NCI-H146 treated with DMSO at 0.1 percent for 48 hours (cell line): ENCODE measurements around the gene CAVIN2.

ENCODE experiments used
- DNase-seq: peaks from one replicate; lab custom pipeline; 2025; ENCODE audit not compliant: unreplicated experiment; lab: John Stamatoyannopoulos, UW

CAVIN2 gene

DNA sequence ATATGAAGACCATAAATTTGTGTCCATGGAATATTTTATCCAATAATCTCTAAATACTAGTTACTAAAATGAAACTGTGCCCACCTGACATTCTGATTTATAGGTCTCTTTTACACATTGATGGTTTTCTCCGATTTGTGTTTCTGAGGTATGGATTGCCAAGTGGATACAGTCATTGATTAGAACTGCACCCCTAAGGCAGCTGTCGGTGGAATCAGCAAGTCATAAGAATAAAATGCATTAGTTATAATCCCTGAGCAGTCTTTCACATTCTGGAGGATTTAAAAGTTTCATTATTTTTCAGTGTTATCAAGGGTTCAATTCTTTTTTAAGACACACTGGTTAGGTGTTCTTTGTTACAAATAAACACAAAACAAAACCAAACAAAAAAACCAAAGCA, 6.0 kb downstream of the CAVIN2 start:
- no peak for DNase-seq

DNA sequence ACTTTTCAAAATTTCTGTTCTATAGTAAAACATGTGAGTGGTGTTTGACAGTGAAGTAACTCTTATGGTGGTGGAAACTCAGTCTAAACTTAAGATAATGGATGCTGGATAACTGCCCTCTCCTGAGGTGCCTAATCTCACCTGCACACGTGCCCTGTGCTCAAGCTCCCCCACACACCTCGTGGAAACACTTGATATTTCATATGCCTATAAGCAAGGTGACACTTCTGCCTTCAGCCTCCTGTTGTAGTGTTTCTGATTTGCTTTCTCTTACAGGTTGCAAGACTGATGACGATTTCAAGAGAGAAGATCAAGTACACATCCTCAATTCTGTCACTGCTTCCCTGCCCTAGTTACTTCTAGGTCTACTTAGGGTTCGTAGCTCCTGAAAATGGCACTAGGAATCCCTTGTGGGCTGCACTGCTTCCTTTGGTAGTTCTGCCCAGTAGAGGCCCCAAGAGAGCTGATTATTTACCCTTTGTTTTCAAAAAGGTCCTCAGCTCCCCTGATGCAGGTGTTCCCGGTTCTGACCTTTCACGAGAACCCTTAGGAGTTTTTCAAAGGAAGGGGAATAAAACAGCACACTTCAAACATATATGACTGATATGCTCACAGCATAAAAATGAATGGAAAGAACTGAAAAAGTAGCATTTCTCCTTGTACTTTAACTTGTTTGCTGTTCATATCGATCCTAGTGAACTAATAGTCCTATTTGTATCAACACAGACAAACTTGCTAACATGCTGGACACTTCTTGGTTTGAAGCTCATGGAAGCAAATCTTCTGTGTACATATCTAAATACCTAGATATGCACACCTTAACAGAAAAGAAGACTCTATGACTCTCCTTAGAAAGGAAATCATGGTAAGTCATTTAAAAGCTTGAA, 6.7 kb downstream of the CAVIN2 start:
- DNase-seq = no peak

DNA sequence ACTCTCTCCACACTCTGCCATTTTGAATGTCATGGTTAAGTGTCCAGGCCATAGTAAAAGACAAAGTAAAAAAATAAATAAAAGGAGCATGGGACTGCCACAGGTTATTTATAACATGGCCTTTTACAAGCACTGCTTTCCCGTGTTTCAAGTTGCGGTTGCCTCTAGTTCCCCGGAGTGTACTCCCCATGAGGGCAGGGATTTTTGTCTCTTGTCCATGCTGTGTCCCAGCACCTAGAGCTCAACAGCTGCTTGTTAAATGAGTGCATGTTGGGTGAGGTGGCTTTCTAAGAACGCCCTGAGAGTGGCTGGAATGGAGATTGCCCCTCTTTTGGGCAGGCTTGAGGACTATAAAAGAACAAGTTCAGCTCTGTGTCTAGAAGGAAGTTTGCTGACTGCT, 8.4 kb downstream of the CAVIN2 start:
- DNase-seq = no peak

DNA sequence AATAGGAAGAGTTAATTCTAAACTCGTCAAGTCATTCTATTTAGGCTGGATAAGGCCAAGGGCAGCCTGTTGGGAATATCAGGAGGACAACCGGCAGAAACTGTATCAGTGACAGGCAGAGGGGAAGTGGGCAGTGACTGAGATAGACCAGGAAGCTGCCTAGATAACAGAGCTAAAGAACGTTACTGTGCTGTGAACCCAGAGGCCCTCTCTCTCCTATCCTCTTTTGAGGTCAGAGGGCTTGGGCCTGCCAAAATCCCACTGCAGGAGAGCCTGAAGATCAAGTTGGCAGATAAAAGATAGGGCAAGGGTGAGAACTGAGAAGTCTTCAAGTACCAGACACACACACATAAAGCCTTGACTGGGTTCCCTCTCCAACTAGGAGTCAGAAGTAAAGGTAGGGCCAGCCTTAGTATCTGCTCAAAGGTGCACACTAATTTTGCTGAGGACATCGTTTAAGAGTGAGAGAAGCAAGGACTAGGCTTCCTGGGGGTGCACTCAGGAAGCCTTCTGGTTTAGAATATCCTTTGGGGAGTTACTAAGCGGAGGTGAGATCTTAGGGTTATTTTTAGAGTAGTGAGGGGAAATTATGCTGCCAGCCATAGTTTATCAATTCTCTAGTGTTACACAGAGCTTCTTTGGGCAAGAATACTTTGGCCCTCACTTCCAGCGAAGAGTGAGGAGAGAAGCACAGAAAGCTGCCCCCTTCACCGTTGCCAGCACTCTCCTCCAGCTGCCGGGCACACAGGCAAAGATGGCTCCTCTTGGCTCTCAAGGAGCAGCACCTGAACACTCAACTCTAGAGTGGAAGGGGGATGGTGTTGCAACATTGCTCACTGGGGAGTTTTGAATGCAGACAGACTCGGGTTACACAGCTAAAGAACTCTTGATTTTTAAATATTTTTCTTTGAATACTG, 9.8 kb downstream of the CAVIN2 start:
- no peak for DNase-seq

DNA sequence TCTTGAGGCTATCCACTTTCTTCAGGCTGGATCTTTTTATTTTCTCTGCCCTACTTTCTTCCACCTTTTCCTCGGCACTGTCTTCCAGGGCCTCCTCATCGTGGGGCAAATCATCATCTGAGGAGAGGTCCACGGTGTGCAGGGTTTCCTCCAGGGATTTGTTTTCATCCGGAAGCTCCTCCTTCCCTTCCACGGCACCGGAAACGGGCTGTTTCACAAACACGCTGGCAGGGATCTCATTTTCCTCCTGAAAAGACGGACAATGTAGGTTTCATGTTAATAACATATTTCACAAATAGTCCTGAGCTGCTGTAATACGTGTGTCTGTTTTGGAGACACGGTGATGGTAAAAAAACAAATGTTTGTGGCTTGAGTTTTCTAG, 10.4 kb downstream of the CAVIN2 start:
- DNase-seq = no peak

DNA sequence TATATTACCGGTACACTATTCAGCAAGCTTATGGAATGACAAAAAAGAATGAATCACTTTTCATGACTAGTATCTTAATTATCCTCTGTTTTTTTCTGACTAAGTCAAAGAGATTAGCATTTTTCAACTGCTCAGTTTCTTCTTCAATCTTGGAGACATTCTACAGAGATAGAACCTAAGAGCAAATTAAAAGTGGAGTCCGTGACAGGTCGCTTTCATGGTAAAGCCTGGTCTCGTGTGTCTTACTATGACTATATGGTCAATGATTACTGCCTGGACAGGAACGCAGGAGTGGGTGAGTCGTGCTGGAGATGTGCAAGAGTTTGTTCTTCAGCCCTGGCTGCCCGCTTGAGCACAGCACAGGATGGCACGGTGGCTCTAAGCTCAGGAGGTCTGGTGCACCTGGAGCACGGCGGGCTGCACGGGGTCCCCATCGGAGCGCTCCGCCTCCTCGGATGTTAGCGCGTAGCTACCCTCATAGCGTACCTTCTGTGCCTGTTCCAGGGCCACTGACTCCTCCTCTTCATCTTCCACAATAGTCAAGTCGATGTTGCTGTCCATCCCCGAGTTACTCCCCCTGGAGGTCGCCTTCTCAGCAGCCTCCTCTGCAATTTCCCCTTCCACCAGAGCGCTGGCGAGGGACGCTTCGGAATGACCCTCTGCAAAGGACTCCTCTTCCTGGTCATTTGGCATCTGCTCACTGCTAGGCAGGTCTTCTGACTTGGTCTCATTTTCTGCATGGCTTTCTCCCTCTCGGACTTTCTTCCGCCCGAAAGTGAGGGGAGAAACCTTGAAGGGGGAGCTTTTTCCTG, 11.1 kb downstream of the CAVIN2 start:
- no peak for DNase-seq

DNA sequence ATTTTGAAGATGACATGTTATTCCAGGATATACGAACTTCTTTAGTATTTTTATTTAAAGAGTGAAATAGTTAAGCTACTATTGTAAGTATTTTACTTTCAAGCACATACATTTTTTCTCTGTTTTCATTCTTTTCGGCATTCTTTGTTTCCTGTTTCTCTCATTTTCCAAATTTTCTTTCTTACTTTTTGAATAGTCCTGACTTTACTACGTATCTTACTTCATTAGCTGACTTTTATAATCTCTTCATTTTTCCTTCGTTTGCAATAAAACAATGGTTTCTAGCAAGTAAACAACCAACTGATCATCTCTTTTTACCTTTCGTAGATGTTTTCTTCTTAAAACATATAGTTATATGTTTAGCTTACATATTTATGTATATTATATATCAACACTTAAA, 11.8 kb downstream of the CAVIN2 start:
- no peak for DNase-seq

DNA sequence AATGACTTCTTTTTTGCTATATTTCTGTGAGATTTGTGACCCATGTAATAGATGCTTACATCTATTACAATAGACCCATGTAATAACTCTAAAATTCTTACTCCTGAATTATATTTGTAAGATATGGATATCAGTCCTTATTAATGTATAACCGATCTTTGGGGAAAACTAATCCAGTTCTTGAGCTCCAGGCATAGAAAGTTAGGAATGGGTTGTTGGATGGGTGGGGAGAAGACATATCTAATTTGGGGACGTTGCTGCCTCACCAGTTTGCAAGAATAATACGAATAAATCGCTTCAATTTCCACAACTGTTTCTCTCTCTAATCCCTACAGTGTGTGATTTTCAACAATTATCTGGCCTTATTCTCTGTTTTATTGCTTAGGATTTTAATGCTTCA, 13.5 kb downstream of the CAVIN2 start:
- DNase-seq = no peak

DNA sequence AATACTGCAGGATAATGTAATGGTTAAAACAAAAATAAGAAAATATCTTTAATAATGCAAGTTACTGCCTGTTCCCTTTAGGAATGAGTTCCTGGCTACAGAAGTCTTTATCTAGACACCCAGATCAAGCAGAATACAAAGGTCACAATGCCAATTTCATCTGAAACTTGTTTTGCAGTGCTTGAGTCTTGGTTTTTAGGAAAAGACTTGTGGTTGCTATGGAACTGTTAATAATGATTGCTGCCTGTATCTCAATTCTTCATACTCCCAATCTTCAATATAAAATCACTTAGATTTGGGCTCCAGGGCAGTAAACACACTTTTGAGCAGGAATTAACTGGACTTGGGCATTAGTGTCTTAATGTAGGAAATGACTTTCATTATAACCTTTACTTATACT, 14.2 kb downstream of the CAVIN2 start:
- DNase-seq = no peak

DNA sequence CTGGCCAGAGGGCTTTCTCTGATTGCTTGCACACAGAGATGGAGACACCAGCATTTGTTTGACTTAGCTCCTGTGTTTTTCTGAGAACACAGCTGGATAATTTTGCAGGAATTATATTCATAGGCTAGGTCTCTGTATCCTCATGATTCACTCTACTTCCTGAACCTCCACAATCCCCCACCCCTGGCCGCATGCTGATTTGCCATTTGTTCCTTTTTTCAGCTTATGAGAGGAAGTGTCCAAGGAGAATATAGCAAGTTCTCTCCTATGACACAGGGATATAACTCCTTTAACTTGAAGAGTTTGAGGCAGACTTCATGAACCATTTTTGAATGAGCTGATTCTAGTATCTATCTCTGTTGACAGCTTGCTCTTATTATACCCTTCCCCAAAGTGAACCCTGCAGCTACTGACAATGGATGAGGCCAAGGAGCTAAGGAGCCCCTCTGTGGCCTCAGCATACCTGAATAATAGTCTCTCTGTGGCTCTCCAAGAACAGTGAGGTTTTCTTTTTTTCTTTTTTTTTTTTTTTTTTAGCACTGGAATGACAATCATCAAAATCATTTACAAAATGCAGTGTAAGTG, 15.4 kb downstream of the CAVIN2 start:
- DNase-seq = peak; percentile 4

DNA sequence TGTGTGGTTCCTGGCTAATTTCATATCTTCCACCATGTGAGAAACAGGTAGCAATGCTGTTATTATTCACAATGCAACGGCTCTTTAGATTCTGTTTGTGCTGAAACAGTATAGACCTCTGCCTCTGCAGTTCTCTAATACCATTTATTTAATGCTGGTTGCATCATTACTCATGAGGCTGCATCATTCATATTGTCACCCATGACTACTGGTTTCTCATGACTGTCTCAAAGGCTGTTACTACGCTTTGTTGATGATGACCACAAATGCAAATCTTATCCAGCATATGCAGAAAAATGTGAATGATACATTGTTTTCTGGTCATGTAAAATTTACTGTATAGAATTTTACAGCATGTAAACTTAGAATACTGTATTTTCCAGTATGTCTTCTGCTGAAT, 22.5 kb downstream of the CAVIN2 start:
- no peak for DNase-seq

DNA sequence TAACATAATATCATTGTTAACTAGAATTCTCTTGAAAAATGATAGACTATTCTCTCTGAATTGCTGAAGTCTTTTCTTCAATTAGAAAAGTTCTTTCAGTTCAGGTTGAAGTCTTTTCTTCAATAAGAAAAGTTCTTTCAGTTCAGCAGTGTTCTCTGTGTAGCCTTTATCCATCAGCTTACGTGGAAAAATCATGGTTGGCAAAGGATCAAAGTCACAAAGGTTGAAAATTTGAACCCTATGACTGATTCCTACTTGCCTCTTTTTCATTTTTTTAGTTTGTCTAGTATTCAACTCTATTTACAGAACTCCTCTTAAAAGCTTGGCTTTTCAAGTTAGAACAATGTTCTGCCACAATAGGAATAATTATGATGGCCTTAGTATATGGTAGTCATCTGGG, 25.8 kb downstream of the CAVIN2 start:
- no peak for DNase-seq

DNA sequence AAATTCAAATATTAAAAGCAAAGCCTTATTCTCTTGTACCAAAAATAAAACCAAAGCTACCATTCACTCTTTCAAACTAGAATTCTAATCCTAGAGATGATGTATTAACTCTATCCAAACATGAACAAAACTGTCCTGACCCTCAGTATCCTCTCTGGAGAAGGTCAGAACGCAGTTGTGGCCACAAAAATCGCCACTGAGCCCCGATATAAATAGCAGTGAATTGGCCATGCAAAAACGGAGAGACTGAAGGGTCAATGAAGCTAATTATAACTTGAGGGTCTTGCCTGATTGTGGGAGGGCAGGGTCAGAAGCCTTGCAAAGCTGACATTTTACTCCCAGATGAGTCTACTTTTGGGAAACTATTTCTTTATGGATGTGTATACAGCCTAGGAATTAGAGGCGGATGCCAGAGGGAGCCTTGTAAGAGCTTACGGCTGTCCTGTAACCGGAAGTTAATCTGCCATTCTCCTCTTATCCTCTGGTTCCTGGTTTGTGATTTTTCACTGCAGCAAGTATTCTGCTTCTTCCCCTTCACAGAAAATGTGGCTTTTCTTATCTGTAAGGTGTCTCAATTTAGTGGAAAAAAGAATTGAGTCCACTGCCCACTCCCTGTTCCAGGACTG, 28.1 kb downstream of the CAVIN2 start:
- DNase-seq = no peak

DNA sequence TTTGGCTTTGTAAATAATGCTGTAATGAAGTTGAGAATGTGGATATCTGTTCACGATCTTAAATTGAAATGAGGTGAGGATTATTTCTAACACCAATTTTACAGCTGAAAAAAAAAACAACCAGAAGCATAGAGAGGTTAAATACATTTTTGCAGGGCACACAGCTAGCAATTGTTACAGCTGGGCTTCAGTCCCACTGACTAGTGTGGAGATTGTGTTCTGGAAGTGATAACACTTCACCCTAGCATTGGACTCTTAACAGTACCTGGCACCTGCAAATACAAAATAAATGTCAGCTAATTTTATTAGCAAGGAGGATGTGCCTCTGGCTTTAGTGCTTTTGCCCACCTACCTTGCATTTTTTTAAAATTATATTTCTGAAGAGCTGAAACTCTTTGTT, 28.8 kb downstream of the CAVIN2 start:
- DNase-seq = no peak

DNA sequence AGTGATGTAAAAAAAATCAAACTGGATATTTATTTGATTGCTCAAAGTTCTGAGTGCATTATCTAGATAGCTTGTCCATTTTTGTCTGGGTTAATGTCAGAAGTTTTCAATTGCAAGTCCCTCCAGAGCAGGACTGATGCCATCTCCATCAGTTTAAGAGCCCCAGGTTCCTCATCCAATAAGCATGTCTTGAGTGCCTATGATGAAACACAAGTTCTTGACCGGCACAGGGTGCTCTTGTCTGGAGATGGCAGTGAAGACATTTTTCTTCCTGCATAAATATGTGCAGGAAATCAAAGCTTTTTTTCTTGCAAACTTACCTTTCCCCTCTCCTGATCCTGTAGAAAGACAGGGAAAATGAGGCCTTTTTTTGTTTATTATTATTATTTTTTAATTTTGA, 31.9 kb downstream of the CAVIN2 start:
- DNase-seq = no peak

DNA sequence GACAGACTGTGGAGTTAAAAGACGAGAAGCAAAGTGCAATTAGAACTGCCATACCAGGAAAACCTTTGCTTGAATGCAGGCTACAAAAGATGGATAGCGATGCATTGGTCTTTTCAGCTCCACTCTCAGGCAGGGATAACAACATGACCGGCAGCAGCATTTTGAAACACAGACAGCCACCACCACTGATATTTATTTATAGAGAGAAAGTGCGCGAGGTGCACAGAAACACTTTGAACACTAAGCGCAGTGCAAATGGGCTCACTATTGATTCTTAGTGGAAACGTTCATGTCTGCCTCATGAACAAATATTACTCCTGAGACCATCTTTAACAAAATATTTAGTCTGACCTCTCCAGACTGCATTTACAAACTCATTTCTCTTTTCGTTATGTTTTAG, 32.9 kb downstream of the CAVIN2 start:
- no peak for DNase-seq

DNA sequence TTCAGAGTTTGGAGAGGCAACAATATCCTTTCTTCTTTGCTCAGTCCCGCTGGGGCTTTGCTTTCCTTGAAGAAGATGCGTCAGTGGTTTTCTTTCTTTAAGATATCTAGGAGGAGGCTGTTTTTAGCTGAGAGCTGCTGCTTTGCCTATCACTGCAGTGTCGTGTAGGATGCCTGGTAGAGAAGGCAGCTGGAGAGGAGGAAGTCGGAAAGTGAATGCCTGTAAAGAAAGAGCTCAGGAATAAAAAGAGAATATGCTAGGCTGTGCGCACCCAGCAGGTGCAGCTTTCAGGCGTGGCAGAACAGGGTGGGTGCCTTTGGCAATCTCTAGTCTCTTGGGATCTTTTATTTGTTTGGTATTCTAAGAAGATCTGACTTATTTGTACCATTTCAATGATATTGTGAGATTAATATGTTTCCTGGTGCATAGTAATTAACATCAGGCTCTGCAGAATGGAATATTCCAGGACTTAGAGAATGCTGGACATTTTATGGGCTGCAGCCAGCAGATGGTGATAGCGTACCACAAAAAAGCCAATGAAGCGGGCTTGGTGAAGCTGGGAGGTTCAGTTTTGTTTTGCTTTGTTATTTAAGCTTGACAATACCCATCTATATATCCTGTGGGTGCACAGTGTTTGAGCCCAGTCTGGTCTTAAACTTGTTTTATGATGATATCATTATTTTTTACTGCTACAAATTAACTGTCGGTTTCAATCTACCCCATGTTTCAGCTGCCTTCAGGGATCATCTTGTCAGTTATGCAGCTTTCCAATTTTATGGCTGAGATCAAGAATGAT, 34.9 kb downstream of the CAVIN2 start:
- peak; percentile 23 for DNase-seq

DNA sequence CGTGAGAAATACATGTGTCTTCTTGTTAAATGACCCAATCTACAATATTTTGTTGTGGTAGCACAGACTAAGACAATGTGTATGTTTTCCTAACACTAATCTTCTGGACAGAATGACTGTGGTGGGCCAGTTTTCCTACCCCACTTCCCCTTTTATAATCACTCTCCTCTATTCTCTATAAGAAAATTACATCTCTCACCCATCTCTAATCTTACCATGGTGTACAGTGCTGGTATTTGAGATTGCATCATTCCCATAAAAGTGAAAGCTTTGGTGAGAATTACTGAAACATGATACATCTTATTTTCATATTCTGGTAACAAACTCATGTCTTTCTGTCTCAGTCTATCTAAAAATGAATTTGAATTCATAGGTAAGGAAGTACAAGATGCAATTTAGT, 40.5 kb downstream of the CAVIN2 start:
- DNase-seq = no peak

DNA sequence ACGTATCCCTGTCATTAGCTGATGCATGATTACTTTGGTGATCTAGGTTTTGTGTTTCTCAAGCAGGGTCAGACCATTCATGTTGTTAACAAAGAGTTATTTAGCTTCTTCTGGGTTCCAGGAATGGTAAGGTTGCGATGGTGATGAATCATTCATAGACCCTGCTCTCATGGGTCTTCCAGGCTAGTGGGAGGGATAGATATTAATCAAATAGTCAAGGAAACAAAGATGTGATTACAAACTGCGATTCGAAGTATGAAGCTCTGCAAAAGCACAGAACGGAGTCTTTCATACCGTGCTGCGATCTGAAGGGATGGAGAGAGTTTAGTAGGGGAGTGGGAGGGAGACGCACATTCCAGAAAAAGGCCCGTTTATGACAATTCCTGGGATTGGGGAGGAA, 42.1 kb downstream of the CAVIN2 start:
- no peak for DNase-seq

DNA sequence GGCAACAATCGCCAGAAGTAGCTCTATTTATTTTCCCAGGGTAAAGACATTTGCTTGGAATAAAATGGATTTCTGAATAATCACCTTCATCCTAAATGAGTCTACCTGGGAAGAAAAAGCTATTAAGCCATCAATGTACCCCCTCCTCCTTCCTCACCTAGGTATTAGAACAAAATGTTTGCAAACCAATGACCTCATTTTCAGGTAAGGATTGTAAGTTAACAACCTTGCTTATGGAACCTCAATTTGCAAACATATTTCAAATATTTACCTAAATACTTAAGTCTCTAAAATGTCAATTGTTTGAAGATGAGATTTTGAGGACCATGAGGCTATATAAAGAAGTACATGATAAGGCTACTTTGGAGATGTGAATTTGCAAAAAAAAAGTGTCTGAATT, 43.9 kb downstream of the CAVIN2 start:
- DNase-seq = no peak
